ENCODE results near the gene UCP2.

- TF ChIP-seq CTCF (IDR thresholded peaks at IDR 0.05) (no peak), POLR2A (IDR thresholded peaks at IDR 0.05) (no peak), POLR2AphosphoS5 (IDR thresholded peaks at IDR 0.05) (no peak), EP300 (IDR thresholded peaks at IDR 0.05; ENCODE audit: low read depth) (no peak)
Measured at GRCh38 chr11:73939096-73939495, 43.5 kb downstream of the UCP2 start.

All from transverse colon (tissue), 4 donors.